BLaER1 treated with 17β-estradiol and CSF1 and Interleukin-3, amounts not matched to agents 10 nM and 100 nM (cell line): ENCODE data around the gene SEMA6B.
A peak's percentile ranks its signal among the peaks of the same experiment; 100 is the strongest.

Experiments
- H3K27ac ChIP-seq, 11 experiments: shearing (Covaris generic); formaldehyde crosslinking; 2 replicates each; pipeline ENCODE4 v1.8.1; 2022
- H3K27me3 ChIP-seq, 11 experiments: shearing (Covaris generic); formaldehyde crosslinking; 2 replicates each; pipeline ENCODE4 v1.8.1; 2022
- H3K36me3 ChIP-seq, 11 experiments: shearing (Covaris generic); formaldehyde crosslinking; 2 replicates each; pipeline ENCODE4 v1.8.1; 2022
- H3K4me1 ChIP-seq, 10 experiments: shearing (Covaris generic); formaldehyde crosslinking; 2 replicates each; pipeline ENCODE4 v1.8.1; 2022
- H3K4me2 ChIP-seq, 11 experiments: shearing (Covaris generic); formaldehyde crosslinking; 2 replicates each; pipeline ENCODE4 v1.8.1; 2022
- H3K4me3 ChIP-seq, 10 experiments: shearing (Covaris generic); formaldehyde crosslinking; 2 replicates each; pipeline ENCODE4 v1.8.1; 2022
- H3K9ac ChIP-seq, 11 experiments: shearing (Covaris generic); formaldehyde crosslinking; 2 replicates each; pipeline ENCODE4 v1.8.1; 2022
- H3K9me3 ChIP-seq, 11 experiments: shearing (Covaris generic); formaldehyde crosslinking; replicated peaks in 1 of 11; 2 replicates each; pipeline ENCODE4 v1.8.1; 2022
- H4K20me1 ChIP-seq, 11 experiments: shearing (Covaris generic); formaldehyde crosslinking; 2 replicates each; pipeline ENCODE4 v1.8.1; 2022
- Cebpa-rat ChIP-seq, 11 experiments: shearing (Covaris generic); IDR thresholded peaks; 2 replicates each; pipeline ENCODE4 v1.8.1; 2022

SEMA6B gene

DNA sequence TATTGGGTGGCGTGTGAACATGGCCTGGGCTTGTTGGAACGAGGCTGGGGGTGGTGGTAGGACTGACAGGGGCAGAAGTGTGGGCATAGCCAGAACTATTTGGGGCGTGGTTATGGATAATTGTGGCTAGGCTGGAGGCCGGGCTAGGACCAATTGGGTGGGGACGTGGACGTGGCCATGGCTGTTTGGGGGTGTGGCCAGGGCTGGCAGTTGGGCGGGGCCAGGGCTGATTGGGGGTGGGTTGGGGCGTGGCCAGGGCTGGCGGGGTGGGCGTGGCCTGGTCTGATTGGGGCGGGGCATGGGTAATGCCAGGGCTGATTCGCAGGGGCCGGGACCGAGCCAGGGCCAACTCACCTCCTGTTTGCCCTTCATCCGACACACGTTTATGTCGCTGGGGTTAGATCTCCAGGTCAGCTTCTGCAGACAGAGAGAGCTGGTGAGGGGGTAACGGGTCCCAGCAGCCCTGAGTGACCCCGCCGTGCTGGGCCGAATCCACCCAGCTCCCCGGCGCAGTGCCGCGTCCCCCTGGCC lies 2.8 kb downstream of the SEMA6B start:
- Histone ChIP-seq H3K27me3 (no peaks in the 10 kb centered on the region), H3K9me3 (no peaks in the 10 kb centered on the region), H4K20me1 (no peaks in the 10 kb centered on the region), H3K36me3 (peaks cover 0 to 34% (median 4%) of the 10 kb centered on the region in 11 experiments; a peak in 7 of 22 replicates), H3K4me1 (peaks cover 5 to 54% (median 24%) of the 10 kb centered on the region in 10 experiments), H3K9ac (no peak overlapping the region), H3K27ac (no peak overlapping the region), H3K4me3 (no peak overlapping the region), H3K4me2 (peak overlapping the region in 1 of 11 experiments; percentile 85; a peak in 1 of 22 replicates)
- TF ChIP-seq Cebpa-rat (IDR thresholded peaks at IDR 0.05): no peak

GRCh38 chr19:4555657-4556561 lies 3.6 kb downstream of the SEMA6B start:
- no peak for TF ChIP-seq Cebpa-rat (IDR thresholded peaks at IDR 0.05)
- H4K20me1 ChIP-seq: no peaks in the 10 kb centered on the region
- peak overlapping the region in 2 of 11 experiments; percentile 17 to 23; a peak in 4 of 22 replicates for H3K4me2 ChIP-seq
- peaks cover 5 to 46% (median 23%) of the 10 kb centered on the region in 10 experiments for H3K4me1 ChIP-seq
- peaks cover 0 to 35% (median 4%) of the 10 kb centered on the region in 11 experiments; a peak in 7 of 22 replicates for H3K36me3 ChIP-seq
- no peak overlapping the region for H3K4me3 ChIP-seq
- no peak overlapping the region for H3K27ac ChIP-seq
- H3K27me3 ChIP-seq: no peaks in the 10 kb centered on the region
- no peak overlapping the region for H3K9ac ChIP-seq
- no peaks in the 10 kb centered on the region for H3K9me3 ChIP-seq

DNA sequence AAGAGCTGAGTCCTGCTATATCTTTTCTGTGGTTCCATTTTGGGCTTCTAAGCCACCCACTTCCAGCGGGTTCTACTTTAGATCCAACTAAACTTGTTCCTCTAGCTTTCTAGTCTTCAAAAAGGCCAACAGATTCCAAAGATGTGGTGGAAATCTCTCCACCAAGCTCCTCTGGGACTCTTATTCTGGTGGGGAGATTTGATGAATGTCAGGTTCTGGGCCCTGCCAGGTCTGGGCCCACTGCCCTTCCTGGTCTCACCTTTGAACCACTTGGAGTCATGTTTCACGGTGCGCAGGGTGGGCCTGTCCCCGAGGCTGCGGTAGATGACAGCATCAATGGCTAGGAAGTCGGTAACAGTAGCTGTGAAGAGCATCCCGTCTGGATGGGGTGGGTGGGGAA lies 4.8 kb downstream of the SEMA6B start:
- Histone ChIP-seq H3K27ac (no peak overlapping the region), H3K27me3 (no peaks in the 10 kb centered on the region), H3K9me3 (no peaks in the 10 kb centered on the region), H3K9ac (no peak overlapping the region), H3K36me3 (peaks cover 0 to 46% (median 4%) of the 10 kb centered on the region in 11 experiments; a peak in 9 of 22 replicates), H4K20me1 (no peaks in the 10 kb centered on the region), H3K4me2 (no peak overlapping the region), H3K4me1 (peaks cover 4 to 34% (median 15%) of the 10 kb centered on the region in 10 experiments), H3K4me3 (no peak overlapping the region)
- no peak for TF ChIP-seq Cebpa-rat (IDR thresholded peaks at IDR 0.05)

DNA sequence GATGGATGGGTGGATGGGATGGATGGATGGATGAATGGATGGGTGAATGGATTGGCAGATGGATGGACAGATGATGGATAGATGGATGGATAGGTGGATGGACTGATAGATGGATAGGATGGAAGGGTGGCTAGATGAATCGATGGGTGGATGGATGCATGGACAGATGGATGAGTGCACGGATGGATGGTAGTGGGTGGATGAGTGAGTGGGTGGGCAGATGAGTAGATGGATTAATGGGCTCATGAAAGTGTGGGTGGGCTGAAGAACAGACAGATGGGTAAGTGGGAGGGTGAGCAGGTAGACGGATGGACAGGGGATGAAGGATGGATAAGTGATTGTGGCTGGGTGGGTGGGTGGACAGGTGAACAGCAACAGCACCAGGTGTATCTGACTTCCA lies 5.7 kb downstream of the SEMA6B start:
- no peak for TF ChIP-seq Cebpa-rat (IDR thresholded peaks at IDR 0.05)

DNA sequence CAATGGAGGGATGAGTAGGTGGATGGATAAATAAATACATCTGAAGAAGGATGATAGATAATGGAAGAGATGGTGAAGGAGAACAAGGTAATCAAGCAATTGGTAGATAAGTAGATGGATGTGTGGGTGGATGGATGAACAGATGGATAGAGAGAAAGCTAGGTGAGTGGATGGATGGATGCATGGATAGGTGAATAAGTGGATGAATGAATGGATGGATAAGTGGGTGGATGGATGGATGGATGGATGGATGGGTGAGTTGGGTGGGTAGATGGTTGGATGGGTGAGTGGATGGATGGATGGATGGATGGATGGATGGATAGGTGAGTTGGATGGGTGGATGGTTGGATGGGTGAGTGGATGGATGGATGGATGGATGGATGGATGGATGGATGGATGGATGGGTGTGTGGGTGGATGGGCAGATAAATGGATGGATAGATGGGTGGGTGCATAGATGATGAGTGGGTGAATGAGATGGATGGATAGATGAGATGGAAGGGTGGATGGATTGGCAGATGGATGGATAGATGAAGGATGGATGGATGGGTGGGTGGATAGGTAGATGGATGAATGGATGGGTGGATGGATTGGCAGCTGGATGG lies 6.3 kb downstream of the SEMA6B start:
- H3K27me3 ChIP-seq: no peaks in the 10 kb centered on the region
- H3K9me3 ChIP-seq: no peaks in the 10 kb centered on the region
- H3K9ac ChIP-seq: no peak overlapping the region
- no peaks in the 10 kb centered on the region for H4K20me1 ChIP-seq
- peaks cover 0 to 46% (median 4%) of the 10 kb centered on the region in 11 experiments; a peak in 9 of 22 replicates for H3K36me3 ChIP-seq
- TF ChIP-seq Cebpa-rat (IDR thresholded peaks at IDR 0.05): no peak
- peaks cover 0 to 21% (median 5%) of the 10 kb centered on the region in 10 experiments; a peak in 12 of 20 replicates for H3K4me1 ChIP-seq
- no peak overlapping the region for H3K27ac ChIP-seq
- no peak overlapping the region for H3K4me2 ChIP-seq
- no peak overlapping the region for H3K4me3 ChIP-seq

More for the DNA sequence above, 5.7 kb downstream of the SEMA6B start:
- no peak overlapping the region for H3K4me3 ChIP-seq
- H3K4me2 ChIP-seq: no peak overlapping the region
- peaks cover 0 to 46% (median 4%) of the 10 kb centered on the region in 11 experiments; a peak in 9 of 22 replicates for H3K36me3 ChIP-seq
- no peak overlapping the region for H3K27ac ChIP-seq
- no peaks in the 10 kb centered on the region for H3K27me3 ChIP-seq
- H3K9me3 ChIP-seq: no peaks in the 10 kb centered on the region
- H4K20me1 ChIP-seq: no peaks in the 10 kb centered on the region
- no peak overlapping the region for H3K9ac ChIP-seq
- H3K4me1 ChIP-seq: peaks cover 0 to 25% (median 6%) of the 10 kb centered on the region in 10 experiments; a peak in 13 of 20 replicates

- no peaks in the 10 kb centered on the region for H3K9me3 ChIP-seq
- no peak overlapping the region for H3K27ac ChIP-seq
- no peaks in the 10 kb centered on the region for H3K27me3 ChIP-seq
- H3K4me1 ChIP-seq: peaks cover 0 to 14% (median 0%) of the 10 kb centered on the region in 10 experiments; a peak in 7 of 20 replicates
- H3K4me2 ChIP-seq: no peak overlapping the region
- peaks cover 0 to 46% (median 4%) of the 10 kb centered on the region in 11 experiments; a peak in 9 of 22 replicates for H3K36me3 ChIP-seq
- no peaks in the 10 kb centered on the region for H4K20me1 ChIP-seq
- H3K9ac ChIP-seq: no peak overlapping the region
- H3K4me3 ChIP-seq: no peak overlapping the region
- no peak for TF ChIP-seq Cebpa-rat (IDR thresholded peaks at IDR 0.05)
Measured at GRCh38 chr19:4552525-4552819, 7.0 kb downstream of the SEMA6B start.

- Histone ChIP-seq H3K4me1 (no peaks in the 10 kb centered on the region), H3K4me2 (no peak overlapping the region), H3K27me3 (no peaks in the 10 kb centered on the region), H3K4me3 (no peak overlapping the region), H3K36me3 (peaks cover 0 to 44% (median 4%) of the 10 kb centered on the region in 11 experiments; a peak in 9 of 22 replicates), H3K9ac (no peak overlapping the region), H3K9me3 (no peaks in the 10 kb centered on the region), H4K20me1 (no peaks in the 10 kb centered on the region), H3K27ac (no peak overlapping the region)
- TF ChIP-seq Cebpa-rat (IDR thresholded peaks at IDR 0.05): no peak
Measured at GRCh38 chr19:4550479-4551050, 8.9 kb downstream of the SEMA6B start.

DNA sequence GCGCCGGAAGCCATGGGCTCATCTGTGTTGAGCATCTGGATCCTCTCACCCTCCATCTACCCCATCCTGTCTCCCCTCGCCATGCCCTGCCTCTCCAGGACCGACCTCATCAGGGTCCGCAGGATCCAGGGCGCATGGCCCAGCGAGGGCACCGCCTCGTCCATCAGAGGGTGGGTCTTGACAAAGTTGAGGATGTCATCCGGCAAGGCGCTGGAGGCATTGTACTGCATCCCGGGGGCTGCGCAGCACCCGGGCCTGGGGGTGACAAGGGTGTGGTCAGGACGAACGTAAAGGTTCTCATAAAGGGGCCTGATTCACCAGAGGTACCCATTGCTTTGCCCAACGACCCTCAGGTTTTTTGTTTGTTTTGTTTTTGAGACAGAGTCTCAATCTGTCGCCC lies 9.5 kb downstream of the SEMA6B start:
- Histone ChIP-seq H4K20me1 (no peaks in the 10 kb centered on the region), H3K4me1 (no peaks in the 10 kb centered on the region; a peak in 1 of 20 replicates), H3K27ac (no peak overlapping the region), H3K4me2 (no peak overlapping the region), H3K36me3 (peaks cover 0 to 38% (median 4%) of the 10 kb centered on the region in 11 experiments; a peak in 9 of 22 replicates), H3K9ac (no peak overlapping the region), H3K4me3 (no peak overlapping the region), H3K27me3 (no peaks in the 10 kb centered on the region), H3K9me3 (no peaks in the 10 kb centered on the region)
- no peak for TF ChIP-seq Cebpa-rat (IDR thresholded peaks at IDR 0.05)

DNA sequence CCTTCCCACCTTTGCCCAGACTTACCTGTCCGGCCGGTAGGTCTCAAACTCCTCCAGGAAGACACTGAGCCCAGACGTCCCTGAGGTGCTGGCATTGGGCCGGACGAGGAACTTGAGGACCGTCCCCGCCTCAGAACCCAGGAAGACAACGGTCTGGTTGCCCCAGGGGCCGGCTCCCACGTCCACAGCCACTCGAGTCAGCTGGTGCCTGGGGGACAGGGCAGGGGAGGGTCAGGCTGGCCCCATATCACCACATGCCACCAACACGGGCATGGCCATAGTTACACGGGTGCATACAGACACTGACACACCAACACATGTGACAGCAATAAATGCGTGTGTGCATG lies 11.3 kb downstream of the SEMA6B start:
- no peak for TF ChIP-seq Cebpa-rat (IDR thresholded peaks at IDR 0.05)
- Histone ChIP-seq H3K9ac (no peak overlapping the region), H3K27ac (no peak overlapping the region), H3K4me3 (no peak overlapping the region), H4K20me1 (no peaks in the 10 kb centered on the region), H3K4me1 (peaks cover 0 to 18% (median 0%) of the 10 kb centered on the region in 10 experiments; a peak in 5 of 20 replicates), H3K4me2 (no peak overlapping the region), H3K27me3 (no peaks in the 10 kb centered on the region), H3K36me3 (peaks cover 0 to 25% (median 4%) of the 10 kb centered on the region in 11 experiments; a peak in 8 of 22 replicates), H3K9me3 (no peaks in the 10 kb centered on the region)
